Suprapubic skin (tissue), 4 donors: ENCODE data around the gene BPIFA2. TPM values are rescaled to one million over a fixed set of nuclear protein-coding genes. Genes with fewer than 3 reads are reported as not detected.

ENCODE experiments used
- DNase-seq, 2 donors: peaks; one replicate each; pipeline ENCODE4 v3.0.0-alpha.2; 2019; ENCODE audit warnings: low spot score in 2 of 2
- H3K27ac ChIP-seq: fragments of 200-600 bp; sonication (generic); one replicate; pipeline ENCODE4 v1.5.1; 2019
- H3K27me3 ChIP-seq: fragments of 200-600 bp; sonication (generic); one replicate; pipeline ENCODE4 v1.5.1; 2019
- H3K36me3 ChIP-seq: fragments of 200-600 bp; sonication (generic); one replicate; pipeline ENCODE4 v1.5.1; 2019
- H3K4me1 ChIP-seq: fragments of 200-600 bp; sonication (generic); one replicate; pipeline ENCODE4 v1.5.1; 2019
- H3K4me3 ChIP-seq: fragments of 200-600 bp; sonication (generic); one replicate; pipeline ENCODE4 v1.5.1; 2019; ENCODE audit warnings: mild to moderate bottlenecking
- H3K9me3 ChIP-seq: fragments of 200-600 bp; sonication (generic); one replicate; pipeline ENCODE4 v1.5.1; 2019
- CTCF ChIP-seq, 2 donors: fragments of 200-600 bp in 1 of 2; fragments of 450-650 bp in 1 of 2; sonication (generic) in 1 of 2; IDR thresholded peaks; one replicate each; pipeline ENCODE4 v1.5.1; 2016 to 2019; ENCODE audit warnings: antibody characterized with exemption in 2 of 2, mild to moderate bottlenecking in 1 of 2, moderate library complexity in 1 of 2
- EP300 ChIP-seq: sonication (generic); formaldehyde crosslinking; IDR thresholded peaks from one replicate; pipeline ENCODE4 v1.6.1; 2017; ENCODE audit warnings: antibody characterized with exemption
- POLR2A ChIP-seq, 2 donors: fragments of 450-650 bp; IDR thresholded peaks; one replicate each; pipeline ENCODE4 v1.6.1; 2017; ENCODE audit warnings: antibody characterized with exemption in 2 of 2, mild to moderate bottlenecking in 2 of 2, moderate library complexity in 2 of 2
- POLR2AphosphoS5 ChIP-seq, 3 donors: sonication (generic); formaldehyde crosslinking; IDR thresholded peaks; one replicate each; pipeline ENCODE4 v1.6.1; 2017; ENCODE audit warnings: antibody characterized with exemption in 3 of 3
- WGBS: methylation state at CpG from one replicate; pipeline ENCODE4 v1.1.5; 2018; 5-methylcytosine and 5-hydroxymethylcytosine counted together
- total RNA-seq, 4 donors: library from RNA; depleted of rRNA; stranded (reverse); fragments of >200 nt; gene quantifications; one replicate each; pipeline ENCODE4 v1.1.0, GENCODE V29; 2016

The BPIFA2 gene
- total RNA-seq, 4 donors from 2014 or later: not detected

DNA sequence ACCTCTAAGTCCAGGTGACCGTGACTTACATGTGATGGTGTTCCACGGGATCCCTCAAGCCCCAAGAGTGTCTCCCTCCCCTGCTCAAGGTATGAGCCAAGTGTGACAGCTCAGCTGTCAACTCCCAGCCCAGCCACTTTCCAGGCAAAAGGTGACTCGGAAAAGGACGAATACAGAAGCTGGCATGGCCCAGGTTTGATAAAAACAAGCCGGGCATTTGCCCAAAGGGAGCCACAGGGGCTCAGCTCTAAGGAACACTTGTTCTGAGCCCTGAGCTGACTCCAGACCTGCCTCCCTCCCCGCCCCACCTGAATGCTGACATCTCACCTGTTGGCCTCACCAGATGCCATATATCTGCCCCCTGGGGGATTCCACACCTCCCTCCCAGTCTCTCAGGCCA lies 43.0 kb upstream of the BPIFA2 start:
- Histone ChIP-seq H3K4me1 (no peaks in the 10 kb centered on the region), H3K27ac (no peak overlapping the region), H3K27me3 (peaks cover 12% of the 10 kb centered on the region), H3K9me3 (no peaks in the 10 kb centered on the region), H3K36me3 (no peaks in the 10 kb centered on the region), H3K4me3 (no peak overlapping the region)
- TF ChIP-seq POLR2A (IDR thresholded peaks at IDR 0.05) (no peak), POLR2AphosphoS5 (IDR thresholded peaks at IDR 0.05) (no peak), CTCF (IDR thresholded peaks at IDR 0.05) (no peak), EP300 (no peak)
- WGBS: 86% methylated on average over 6 of the region's 6 CpGs
- DNase-seq: no peak

GRCh38 chr20:33125983-33126382 lies 42.0 kb upstream of the BPIFA2 start:
- TF ChIP-seq EP300: no peak
- TF ChIP-seq POLR2A (IDR thresholded peaks at IDR 0.05): no peak
- TF ChIP-seq CTCF (IDR thresholded peaks at IDR 0.05): no peak
- no peak for TF ChIP-seq POLR2AphosphoS5 (IDR thresholded peaks at IDR 0.05)
- no peak for DNase-seq
- H3K4me3 ChIP-seq: no peak overlapping the region
- H3K36me3 ChIP-seq: no peaks in the 10 kb centered on the region
- no peaks in the 10 kb centered on the region for H3K4me1 ChIP-seq
- H3K9me3 ChIP-seq: no peaks in the 10 kb centered on the region
- no peak overlapping the region for H3K27ac ChIP-seq
- peaks cover 12% of the 10 kb centered on the region for H3K27me3 ChIP-seq
- WGBS: 58% methylated on average over 6 of the region's 6 CpGs

GRCh38 chr20:33127422-33128097 lies 40.4 kb upstream of the BPIFA2 start:
- no peaks in the 10 kb centered on the region for H3K9me3 ChIP-seq
- no peak for DNase-seq
- no peak overlapping the region for H3K4me3 ChIP-seq
- no peaks in the 10 kb centered on the region for H3K4me1 ChIP-seq
- no peak overlapping the region for H3K27ac ChIP-seq
- H3K27me3 ChIP-seq: peaks cover 12% of the 10 kb centered on the region
- 77% methylated on average over 4 of the region's 4 CpGs for WGBS
- no peaks in the 10 kb centered on the region for H3K36me3 ChIP-seq
- no peak for TF ChIP-seq POLR2AphosphoS5 (IDR thresholded peaks at IDR 0.05)
- TF ChIP-seq CTCF (IDR thresholded peaks at IDR 0.05): no peak
- TF ChIP-seq POLR2A (IDR thresholded peaks at IDR 0.05): no peak
- TF ChIP-seq EP300: no peak

DNA sequence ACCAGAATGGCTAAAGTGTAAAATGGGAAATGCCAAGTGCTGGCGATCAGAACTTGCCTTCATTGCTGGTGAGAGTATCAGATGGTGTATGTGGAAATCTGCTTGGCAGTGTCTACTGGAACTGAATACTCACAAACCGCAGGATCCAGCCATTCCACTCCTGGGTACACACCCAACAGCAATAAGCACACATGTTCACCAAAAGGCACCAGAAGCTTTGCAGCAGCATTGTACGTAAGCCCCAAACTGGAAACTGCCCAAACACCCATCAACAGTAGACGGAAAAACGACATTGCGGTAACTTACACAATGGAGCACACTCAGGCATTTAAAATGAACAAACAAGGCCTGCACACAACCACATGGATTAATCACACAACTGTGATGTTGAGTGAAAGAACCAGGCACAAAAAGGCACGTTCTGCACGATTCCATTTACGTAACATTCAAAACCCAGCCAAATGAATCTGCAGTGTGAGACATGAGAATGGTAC lies 37.3 kb upstream of the BPIFA2 start:
- Histone ChIP-seq H3K4me1 (no peaks in the 10 kb centered on the region), H3K36me3 (no peaks in the 10 kb centered on the region), H3K4me3 (no peak overlapping the region), H3K27me3 (peaks cover 15% of the 10 kb centered on the region), H3K9me3 (no peaks in the 10 kb centered on the region), H3K27ac (no peak overlapping the region)
- TF ChIP-seq CTCF (IDR thresholded peaks at IDR 0.05): no peak
- no peak for TF ChIP-seq EP300
- TF ChIP-seq POLR2AphosphoS5 (IDR thresholded peaks at IDR 0.05): no peak
- no peak for TF ChIP-seq POLR2A (IDR thresholded peaks at IDR 0.05)
- DNase-seq: no peak
- 61% methylated on average over 9 of the region's 9 CpGs for WGBS

DNA sequence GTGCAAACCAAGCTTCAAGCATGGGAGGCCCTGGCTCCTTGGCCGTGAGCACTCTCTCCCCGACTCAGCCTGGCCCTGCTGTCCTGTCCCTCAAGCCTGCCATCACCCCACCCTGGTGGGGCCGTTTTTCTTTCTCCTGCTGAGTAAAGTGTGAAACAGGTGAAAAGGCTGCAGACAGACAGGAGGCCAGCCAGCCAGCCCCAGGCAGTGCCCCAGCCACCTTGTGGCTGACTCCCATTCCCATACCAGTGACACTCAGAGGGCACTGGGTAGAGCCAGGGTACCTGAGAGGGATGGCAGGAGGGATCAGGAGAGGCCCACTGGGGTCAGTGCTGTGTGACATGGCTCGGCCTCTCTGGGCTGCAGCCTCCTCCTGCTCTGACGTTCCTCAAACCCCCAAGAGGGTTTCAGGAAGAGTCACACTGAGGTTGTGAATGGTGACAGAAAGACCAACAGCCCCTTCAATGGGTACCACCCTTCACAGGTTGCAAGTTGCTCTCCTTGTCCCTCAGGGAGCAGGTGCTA lies 35.9 kb upstream of the BPIFA2 start:
- Histone ChIP-seq H3K27ac (no peak overlapping the region), H3K4me3 (no peak overlapping the region), H3K27me3 (peaks cover 12% of the 10 kb centered on the region), H3K9me3 (no peaks in the 10 kb centered on the region), H3K4me1 (no peaks in the 10 kb centered on the region), H3K36me3 (no peaks in the 10 kb centered on the region)
- DNase-seq: no peak
- TF ChIP-seq CTCF (IDR thresholded peaks at IDR 0.05) (no peak), POLR2A (IDR thresholded peaks at IDR 0.05) (no peak), EP300 (no peak), POLR2AphosphoS5 (IDR thresholded peaks at IDR 0.05) (no peak)
- 65% methylated on average over 5 of the region's 5 CpGs for WGBS
